ENCODE results near the gene MCOLN3.

MCOLN3 gene

DNA sequence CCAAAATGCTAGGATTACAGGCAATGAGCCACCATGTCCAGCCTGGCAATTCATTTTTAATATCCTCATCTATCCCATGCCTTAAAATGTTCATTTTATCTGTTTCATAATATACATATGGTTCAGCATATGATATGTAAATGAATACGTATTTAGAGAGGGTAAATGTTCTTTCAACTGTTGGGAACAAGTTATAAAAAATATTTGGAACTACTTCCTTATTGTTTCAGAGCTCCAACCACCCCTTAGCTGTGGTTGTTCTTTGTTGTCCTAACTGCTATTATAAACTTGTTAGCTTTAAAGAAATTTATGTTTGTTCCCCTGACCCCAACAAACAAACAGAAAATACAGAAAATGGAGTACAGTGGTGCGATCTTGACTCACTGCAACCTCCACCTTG lies 65.9 kb downstream of the MCOLN3 start:
- no peaks in the 10 kb centered on the region for H3K9me2 ChIP-seq (replicated peaks; ENCODE audit: low read depth, low read length)
- H3K4me3 ChIP-seq (ENCODE audit: low read length, poor library complexity, severe bottlenecking), result no peak overlapping the region
- no peak overlapping the region for H3K9ac ChIP-seq (ENCODE audit: low read depth, low read length, poor library complexity, severe bottlenecking)
- H3K4me2 ChIP-seq (ENCODE audit: low read depth, low read length, poor library complexity, severe bottlenecking), result no peak overlapping the region
- no peaks in the 10 kb centered on the region for H3K9me3 ChIP-seq (ENCODE audit: insufficient read depth, low read depth, low read length)
- H3K27me3 ChIP-seq (ENCODE audit: insufficient read depth, low read length, poor library complexity, severe bottlenecking), result no peaks in the 10 kb centered on the region
- no peaks in the 10 kb centered on the region for H3F3A ChIP-seq (ENCODE audit: low read depth)
- TF ChIP-seq EZH2phosphoT487 (IDR thresholded peaks at IDR 0.05; ENCODE audit: borderline replicate concordance), result no peak
- TF ChIP-seq, protein P1, sequence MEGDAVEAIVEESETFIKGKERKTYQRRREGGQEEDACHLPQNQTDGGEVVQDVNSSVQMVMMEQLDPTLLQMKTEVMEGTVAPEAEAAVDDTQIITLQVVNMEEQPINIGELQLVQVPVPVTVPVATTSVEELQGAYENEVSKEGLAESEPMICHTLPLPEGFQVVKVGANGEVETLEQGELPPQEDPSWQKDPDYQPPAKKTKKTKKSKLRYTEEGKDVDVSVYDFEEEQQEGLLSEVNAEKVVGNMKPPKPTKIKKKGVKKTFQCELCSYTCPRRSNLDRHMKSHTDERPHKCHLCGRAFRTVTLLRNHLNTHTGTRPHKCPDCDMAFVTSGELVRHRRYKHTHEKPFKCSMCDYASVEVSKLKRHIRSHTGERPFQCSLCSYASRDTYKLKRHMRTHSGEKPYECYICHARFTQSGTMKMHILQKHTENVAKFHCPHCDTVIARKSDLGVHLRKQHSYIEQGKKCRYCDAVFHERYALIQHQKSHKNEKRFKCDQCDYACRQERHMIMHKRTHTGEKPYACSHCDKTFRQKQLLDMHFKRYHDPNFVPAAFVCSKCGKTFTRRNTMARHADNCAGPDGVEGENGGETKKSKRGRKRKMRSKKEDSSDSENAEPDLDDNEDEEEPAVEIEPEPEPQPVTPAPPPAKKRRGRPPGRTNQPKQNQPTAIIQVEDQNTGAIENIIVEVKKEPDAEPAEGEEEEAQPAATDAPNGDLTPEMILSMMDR (conservative IDR thresholded peaks at IDR 0.05; ENCODE audit: low read length), result no peak
- H3K4me1 ChIP-seq (ENCODE audit: insufficient read depth, low read length, poor library complexity, severe bottlenecking), result no peaks in the 10 kb centered on the region
- H4K20me1 ChIP-seq (ENCODE audit: insufficient read depth, low read length, poor library complexity, severe bottlenecking), result no peaks in the 10 kb centered on the region
- H3K36me3 ChIP-seq (ENCODE audit: insufficient read depth, low read length), result no peaks in the 10 kb centered on the region
- H3K79me2 ChIP-seq (ENCODE audit: insufficient read depth, low read length), result no peaks in the 10 kb centered on the region
- H2AFZ ChIP-seq (ENCODE audit: low read length), result no peak overlapping the region

DNA sequence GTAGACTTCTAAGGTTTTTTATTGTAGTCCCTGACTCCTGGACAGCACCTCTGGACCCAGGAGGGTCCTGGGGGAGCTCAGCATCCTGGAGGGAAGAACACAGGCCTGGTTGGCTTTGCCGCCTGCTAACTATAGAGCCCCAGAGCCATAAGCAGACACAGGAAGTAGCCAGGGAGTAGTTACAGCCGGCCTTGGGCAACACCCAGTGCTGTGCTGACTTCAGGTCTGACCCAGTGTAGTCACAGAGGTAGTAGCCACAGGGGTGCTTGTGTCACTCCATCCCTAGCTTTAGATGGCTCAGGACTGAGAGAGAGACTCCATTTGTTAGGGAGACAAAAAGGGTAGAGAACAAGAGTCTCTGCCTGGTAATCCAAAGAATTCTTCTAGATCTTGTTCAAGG lies 73.3 kb downstream of the MCOLN3 start:
- Histone ChIP-seq H3K4me2 (ENCODE audit: low read depth, low read length, poor library complexity, severe bottlenecking) (no peak overlapping the region), H3F3A (ENCODE audit: low read depth) (no peaks in the 10 kb centered on the region), H3K4me1 (ENCODE audit: insufficient read depth, low read length, poor library complexity, severe bottlenecking) (no peaks in the 10 kb centered on the region), H2AFZ (ENCODE audit: low read length) (no peak overlapping the region), H3K4me3 (ENCODE audit: low read length, poor library complexity, severe bottlenecking) (no peak overlapping the region), H3K27me3 (ENCODE audit: insufficient read depth, low read length, poor library complexity, severe bottlenecking) (no peaks in the 10 kb centered on the region), H3K36me3 (ENCODE audit: insufficient read depth, low read length) (no peaks in the 10 kb centered on the region), H4K20me1 (ENCODE audit: insufficient read depth, low read length, poor library complexity, severe bottlenecking) (no peaks in the 10 kb centered on the region), H3K9me3 (ENCODE audit: insufficient read depth, low read depth, low read length) (no peaks in the 10 kb centered on the region), H3K9me2 (replicated peaks; ENCODE audit: low read depth, low read length) (no peaks in the 10 kb centered on the region), H3K9ac (ENCODE audit: low read depth, low read length, poor library complexity, severe bottlenecking) (no peak overlapping the region), H3K79me2 (ENCODE audit: insufficient read depth, low read length) (no peaks in the 10 kb centered on the region)
- TF ChIP-seq EZH2phosphoT487 (IDR thresholded peaks at IDR 0.05; ENCODE audit: borderline replicate concordance), result no peak
- TF ChIP-seq, protein P1 (conservative IDR thresholded peaks at IDR 0.05; ENCODE audit: low read length), result no peak

DNA sequence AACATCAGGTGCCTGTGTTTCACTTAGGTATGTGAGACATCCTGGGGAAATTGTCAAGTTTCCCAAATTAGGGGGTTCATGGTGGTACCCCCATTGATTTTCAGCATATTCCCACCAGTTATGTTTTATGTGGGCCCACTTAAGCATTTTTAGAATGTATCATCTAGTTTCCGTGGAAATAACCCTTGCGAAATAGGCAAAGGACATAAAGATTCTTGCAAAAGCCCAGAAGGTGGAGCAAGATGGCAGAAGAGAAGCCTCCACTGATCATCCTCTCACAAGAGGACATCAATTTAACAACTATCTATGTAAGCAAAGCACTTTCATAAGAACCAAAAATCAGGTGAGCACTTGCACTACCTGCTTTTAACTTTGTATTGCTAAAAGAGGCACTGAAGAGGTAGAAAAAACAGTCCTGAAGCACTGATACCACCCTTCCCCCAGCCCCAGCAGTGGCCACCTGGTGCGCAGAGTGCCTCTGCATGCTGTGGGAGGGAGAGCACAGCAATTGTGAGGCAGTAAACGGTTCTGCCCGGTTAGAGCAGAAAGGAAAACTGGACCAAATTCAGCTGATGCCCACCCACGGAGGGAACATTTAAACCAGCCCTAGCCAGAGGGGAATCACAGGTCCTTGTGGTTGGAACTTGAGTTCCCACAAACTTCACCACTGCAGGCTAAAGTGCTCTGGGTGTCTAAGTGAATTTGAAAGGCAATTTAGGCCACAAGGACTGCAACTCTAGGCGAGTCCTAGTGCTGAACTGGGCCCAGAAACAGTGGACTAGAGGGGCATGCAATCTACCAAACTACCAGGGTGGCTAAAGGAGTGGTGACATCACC lies 74.6 kb downstream of the MCOLN3 start:
- Histone ChIP-seq H4K20me1 (ENCODE audit: insufficient read depth, low read length, poor library complexity, severe bottlenecking) (no peaks in the 10 kb centered on the region), H3K4me3 (ENCODE audit: low read length, poor library complexity, severe bottlenecking) (no peak overlapping the region), H3K9me3 (ENCODE audit: insufficient read depth, low read depth, low read length) (no peaks in the 10 kb centered on the region), H3F3A (ENCODE audit: low read depth) (no peaks in the 10 kb centered on the region), H3K9me2 (replicated peaks; ENCODE audit: low read depth, low read length) (no peaks in the 10 kb centered on the region), H3K27me3 (ENCODE audit: insufficient read depth, low read length, poor library complexity, severe bottlenecking) (no peaks in the 10 kb centered on the region), H3K79me2 (ENCODE audit: insufficient read depth, low read length) (no peaks in the 10 kb centered on the region), H2AFZ (ENCODE audit: low read length) (no peak overlapping the region), H3K9ac (ENCODE audit: low read depth, low read length, poor library complexity, severe bottlenecking) (no peak overlapping the region), H3K4me1 (ENCODE audit: insufficient read depth, low read length, poor library complexity, severe bottlenecking) (no peaks in the 10 kb centered on the region), H3K36me3 (ENCODE audit: insufficient read depth, low read length) (no peaks in the 10 kb centered on the region), H3K4me2 (ENCODE audit: low read depth, low read length, poor library complexity, severe bottlenecking) (no peak overlapping the region)
- TF ChIP-seq, protein P1 (conservative IDR thresholded peaks at IDR 0.05; ENCODE audit: low read length), result no peak
- no peak for TF ChIP-seq EZH2phosphoT487 (IDR thresholded peaks at IDR 0.05; ENCODE audit: borderline replicate concordance)

Measured in Loucy (cell line).